ENCODE measurements around the gene MTTP.

Gene MTTP

DNA sequence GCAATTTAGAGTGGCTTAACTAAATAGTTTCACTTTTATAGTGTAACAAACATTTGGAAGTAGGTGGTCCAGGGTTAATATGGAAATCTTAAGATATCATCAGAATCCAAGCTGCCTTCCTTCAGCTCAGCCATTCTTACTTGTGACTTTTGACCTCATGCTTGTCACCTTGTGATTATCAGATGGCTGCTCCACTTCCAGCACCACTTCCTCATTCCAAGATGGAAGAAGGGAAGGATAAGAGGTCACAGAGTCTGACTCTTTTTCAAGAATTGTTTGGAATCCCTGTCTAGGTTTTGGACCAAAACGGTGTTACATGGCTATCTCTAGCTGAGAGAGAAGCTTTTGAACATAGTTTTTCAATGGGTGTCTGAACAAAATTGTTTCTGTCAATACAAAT lies 39.9 kb downstream of the MTTP start:
- Histone ChIP-seq H3K4me1 (ENCODE audit: insufficient read depth, low read length, severe bottlenecking) (no peaks in the 10 kb centered on the region), H2AFZ (ENCODE audit: low read length) (no peak overlapping the region), H3K9me3 (ENCODE audit: low read length) (no peaks in the 10 kb centered on the region), H3K27me3 (ENCODE audit: insufficient read depth, low read length) (no peaks in the 10 kb centered on the region), H3K36me3 (ENCODE audit: insufficient read depth, low read length) (no peaks in the 10 kb centered on the region), H3K79me2 (ENCODE audit: insufficient read depth, low read length) (no peaks in the 10 kb centered on the region), H3K4me3 (ENCODE audit: low read depth, low read length, poor library complexity, severe bottlenecking) (no peak overlapping the region), H3K27ac (ENCODE audit: low read depth, low read length, poor library complexity, severe bottlenecking) (no peak overlapping the region), H3K4me2 (ENCODE audit: low read length) (no peak overlapping the region), H3K9ac (ENCODE audit: low read length) (no peak overlapping the region), H4K20me1 (ENCODE audit: insufficient read depth, low read length) (no peaks in the 10 kb centered on the region), H3F3A (ENCODE audit: insufficient read depth, low read length) (no peaks in the 10 kb centered on the region), H3K9me2 (ENCODE audit: low read depth, low read length) (no peaks in the 10 kb centered on the region)
- TF ChIP-seq, protein P1, sequence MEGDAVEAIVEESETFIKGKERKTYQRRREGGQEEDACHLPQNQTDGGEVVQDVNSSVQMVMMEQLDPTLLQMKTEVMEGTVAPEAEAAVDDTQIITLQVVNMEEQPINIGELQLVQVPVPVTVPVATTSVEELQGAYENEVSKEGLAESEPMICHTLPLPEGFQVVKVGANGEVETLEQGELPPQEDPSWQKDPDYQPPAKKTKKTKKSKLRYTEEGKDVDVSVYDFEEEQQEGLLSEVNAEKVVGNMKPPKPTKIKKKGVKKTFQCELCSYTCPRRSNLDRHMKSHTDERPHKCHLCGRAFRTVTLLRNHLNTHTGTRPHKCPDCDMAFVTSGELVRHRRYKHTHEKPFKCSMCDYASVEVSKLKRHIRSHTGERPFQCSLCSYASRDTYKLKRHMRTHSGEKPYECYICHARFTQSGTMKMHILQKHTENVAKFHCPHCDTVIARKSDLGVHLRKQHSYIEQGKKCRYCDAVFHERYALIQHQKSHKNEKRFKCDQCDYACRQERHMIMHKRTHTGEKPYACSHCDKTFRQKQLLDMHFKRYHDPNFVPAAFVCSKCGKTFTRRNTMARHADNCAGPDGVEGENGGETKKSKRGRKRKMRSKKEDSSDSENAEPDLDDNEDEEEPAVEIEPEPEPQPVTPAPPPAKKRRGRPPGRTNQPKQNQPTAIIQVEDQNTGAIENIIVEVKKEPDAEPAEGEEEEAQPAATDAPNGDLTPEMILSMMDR (IDR thresholded peaks at IDR 0.05; ENCODE audit: low read length) = no peak
- no peak for TF ChIP-seq EZH2 (IDR thresholded peaks at IDR 0.05; ENCODE audit: borderline replicate concordance, low read length)

DNA sequence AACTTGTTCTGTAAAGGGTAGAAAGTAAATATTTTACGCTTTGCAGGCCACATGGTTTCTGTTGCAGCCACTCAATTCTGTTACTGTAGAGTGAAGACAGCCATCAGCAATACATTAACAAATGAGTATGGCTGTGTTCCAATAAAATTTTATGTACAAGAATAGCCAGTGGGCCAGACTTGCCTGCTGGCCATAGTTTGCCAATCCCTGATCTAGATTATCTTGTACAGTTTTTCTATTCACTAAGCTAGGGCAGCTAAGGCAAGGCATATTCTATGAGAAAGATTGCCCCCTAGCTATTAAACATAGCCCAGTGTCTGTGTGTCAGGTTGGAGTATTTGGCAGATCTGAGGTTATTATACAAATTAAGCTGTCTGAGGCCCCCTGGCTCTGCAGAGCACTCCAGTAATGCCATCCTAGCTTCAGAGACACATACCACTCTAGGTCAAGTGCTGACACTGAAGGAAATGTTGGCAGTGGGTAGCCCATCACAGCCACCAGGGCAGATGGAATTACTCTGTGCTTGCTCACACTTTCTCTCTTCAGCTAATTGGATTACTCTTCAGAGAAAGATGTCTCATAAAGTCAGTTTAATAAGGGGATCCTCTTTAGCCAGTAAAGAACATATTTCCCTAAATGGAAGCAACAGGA lies 40.7 kb downstream of the MTTP start:
- H3F3A ChIP-seq (ENCODE audit: insufficient read depth, low read length) = no peaks in the 10 kb centered on the region

DNA sequence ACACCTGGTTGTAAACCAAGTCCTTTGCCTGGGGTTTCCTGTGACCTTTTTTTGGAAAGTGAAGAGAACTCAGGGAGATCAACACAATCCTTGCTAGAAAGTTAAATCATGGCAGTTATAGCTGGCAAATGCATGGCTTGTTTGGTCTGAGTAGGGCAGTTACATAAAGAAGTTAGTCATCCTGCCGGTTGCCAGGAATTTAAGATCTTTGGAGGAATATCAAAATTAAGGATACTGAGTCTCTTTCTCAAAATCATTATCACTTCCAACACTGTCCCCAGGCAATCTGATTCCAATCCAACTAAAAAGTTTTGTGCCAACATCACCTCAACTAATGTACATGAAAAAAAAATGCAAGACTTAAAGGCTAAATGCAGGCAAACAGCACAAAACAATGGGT lies 42.8 kb downstream of the MTTP start:
- Histone ChIP-seq H3K79me2 (ENCODE audit: insufficient read depth, low read length) (no peaks in the 10 kb centered on the region), H3K27me3 (ENCODE audit: insufficient read depth, low read length) (no peaks in the 10 kb centered on the region), H3K9me2 (ENCODE audit: low read depth, low read length) (no peaks in the 10 kb centered on the region), H3K4me2 (ENCODE audit: low read length) (no peak overlapping the region), H3F3A (ENCODE audit: insufficient read depth, low read length) (no peaks in the 10 kb centered on the region), H2AFZ (ENCODE audit: low read length) (no peak overlapping the region), H3K9ac (ENCODE audit: low read length) (no peak overlapping the region), H3K9me3 (ENCODE audit: low read length) (no peaks in the 10 kb centered on the region), H4K20me1 (ENCODE audit: insufficient read depth, low read length) (no peaks in the 10 kb centered on the region), H3K4me1 (ENCODE audit: insufficient read depth, low read length, severe bottlenecking) (no peaks in the 10 kb centered on the region), H3K36me3 (ENCODE audit: insufficient read depth, low read length) (no peaks in the 10 kb centered on the region), H3K27ac (ENCODE audit: low read depth, low read length, poor library complexity, severe bottlenecking) (no peak overlapping the region), H3K4me3 (ENCODE audit: low read depth, low read length, poor library complexity, severe bottlenecking) (no peak overlapping the region)
- TF ChIP-seq, protein P1 (IDR thresholded peaks at IDR 0.05; ENCODE audit: low read length) = no peak
- TF ChIP-seq EZH2 (IDR thresholded peaks at IDR 0.05; ENCODE audit: borderline replicate concordance, low read length) = no peak

More for the DNA sequence above, 40.7 kb downstream of the MTTP start:
- Histone ChIP-seq H3K79me2 (ENCODE audit: insufficient read depth, low read length) (no peaks in the 10 kb centered on the region), H2AFZ (ENCODE audit: low read length) (no peak overlapping the region), H3K9me2 (ENCODE audit: low read depth, low read length) (no peaks in the 10 kb centered on the region), H3K4me3 (ENCODE audit: low read depth, low read length, poor library complexity, severe bottlenecking) (no peak overlapping the region), H3K4me2 (ENCODE audit: low read length) (no peak overlapping the region), H3K4me1 (ENCODE audit: insufficient read depth, low read length, severe bottlenecking) (no peaks in the 10 kb centered on the region), H3K36me3 (ENCODE audit: insufficient read depth, low read length) (no peaks in the 10 kb centered on the region), H3K9me3 (ENCODE audit: low read length) (no peaks in the 10 kb centered on the region), H3K27ac (ENCODE audit: low read depth, low read length, poor library complexity, severe bottlenecking) (no peak overlapping the region), H3K27me3 (ENCODE audit: insufficient read depth, low read length) (no peaks in the 10 kb centered on the region), H4K20me1 (ENCODE audit: insufficient read depth, low read length) (no peaks in the 10 kb centered on the region), H3K9ac (ENCODE audit: low read length) (no peak overlapping the region)
- TF ChIP-seq, protein P1 (IDR thresholded peaks at IDR 0.05; ENCODE audit: low read length) = peak; percentile 32; the same call in 1 of the 2 replicates
- TF ChIP-seq EZH2 (IDR thresholded peaks at IDR 0.05; ENCODE audit: borderline replicate concordance, low read length) = no peak

Data from OCI-LY1 (cell line).